Measurements from ENCODE around the gene PTCD1. TPM values are rescaled to one million over a fixed set of nuclear protein-coding genes. Genes with fewer than 3 reads are reported as not detected.

PTCD1 gene
- total RNA-seq, 1 experiment from 2014 or later = 11.1 TPM

DNA sequence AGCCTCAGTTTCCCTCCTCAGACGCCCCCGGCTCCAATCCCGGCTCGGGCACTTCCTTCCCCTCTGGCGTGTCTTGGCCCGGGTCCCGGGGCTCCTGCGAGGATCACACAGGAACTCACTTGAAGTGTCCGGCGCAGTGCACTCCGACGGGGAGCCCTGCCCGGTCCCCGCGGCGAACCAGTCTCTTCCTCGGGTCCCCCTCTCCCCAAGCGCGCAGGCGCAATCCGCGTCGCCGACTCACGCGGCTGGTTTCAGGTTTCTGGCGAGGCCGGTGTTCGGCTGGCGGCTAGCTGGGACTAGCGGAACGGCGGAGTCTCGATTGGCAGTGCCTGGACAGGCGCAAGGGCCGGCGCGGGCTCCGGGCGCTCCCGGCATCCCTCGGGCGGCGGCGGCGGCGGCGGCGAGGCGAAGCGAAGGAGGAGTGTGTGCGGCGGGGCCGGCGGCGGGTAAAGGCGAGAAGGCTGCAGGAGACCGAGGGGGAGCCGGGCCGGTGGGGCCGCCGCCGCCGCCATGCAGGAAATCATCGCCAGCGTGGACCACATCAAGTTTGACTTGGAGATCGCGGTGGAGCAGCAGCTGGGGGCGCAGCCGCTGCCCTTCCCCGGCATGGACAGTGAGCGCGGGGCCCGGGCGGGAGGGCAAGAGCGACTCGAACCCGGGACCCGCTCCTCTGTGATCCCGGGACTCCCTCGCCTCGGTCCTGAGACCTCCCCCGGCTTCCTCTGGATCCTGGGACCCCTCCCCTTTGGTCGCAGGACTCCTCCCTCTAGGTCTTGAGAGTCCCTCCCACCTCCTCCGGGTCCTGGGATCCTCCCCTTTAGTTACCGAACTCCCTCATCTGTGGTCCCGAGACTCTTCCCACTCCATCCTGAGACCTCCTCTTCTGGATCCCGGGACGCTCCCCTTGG lies at the start of gene PTCD1, which contains the start of gene CPSF4 (continued):
- TF ChIP-seq, protein P1, sequence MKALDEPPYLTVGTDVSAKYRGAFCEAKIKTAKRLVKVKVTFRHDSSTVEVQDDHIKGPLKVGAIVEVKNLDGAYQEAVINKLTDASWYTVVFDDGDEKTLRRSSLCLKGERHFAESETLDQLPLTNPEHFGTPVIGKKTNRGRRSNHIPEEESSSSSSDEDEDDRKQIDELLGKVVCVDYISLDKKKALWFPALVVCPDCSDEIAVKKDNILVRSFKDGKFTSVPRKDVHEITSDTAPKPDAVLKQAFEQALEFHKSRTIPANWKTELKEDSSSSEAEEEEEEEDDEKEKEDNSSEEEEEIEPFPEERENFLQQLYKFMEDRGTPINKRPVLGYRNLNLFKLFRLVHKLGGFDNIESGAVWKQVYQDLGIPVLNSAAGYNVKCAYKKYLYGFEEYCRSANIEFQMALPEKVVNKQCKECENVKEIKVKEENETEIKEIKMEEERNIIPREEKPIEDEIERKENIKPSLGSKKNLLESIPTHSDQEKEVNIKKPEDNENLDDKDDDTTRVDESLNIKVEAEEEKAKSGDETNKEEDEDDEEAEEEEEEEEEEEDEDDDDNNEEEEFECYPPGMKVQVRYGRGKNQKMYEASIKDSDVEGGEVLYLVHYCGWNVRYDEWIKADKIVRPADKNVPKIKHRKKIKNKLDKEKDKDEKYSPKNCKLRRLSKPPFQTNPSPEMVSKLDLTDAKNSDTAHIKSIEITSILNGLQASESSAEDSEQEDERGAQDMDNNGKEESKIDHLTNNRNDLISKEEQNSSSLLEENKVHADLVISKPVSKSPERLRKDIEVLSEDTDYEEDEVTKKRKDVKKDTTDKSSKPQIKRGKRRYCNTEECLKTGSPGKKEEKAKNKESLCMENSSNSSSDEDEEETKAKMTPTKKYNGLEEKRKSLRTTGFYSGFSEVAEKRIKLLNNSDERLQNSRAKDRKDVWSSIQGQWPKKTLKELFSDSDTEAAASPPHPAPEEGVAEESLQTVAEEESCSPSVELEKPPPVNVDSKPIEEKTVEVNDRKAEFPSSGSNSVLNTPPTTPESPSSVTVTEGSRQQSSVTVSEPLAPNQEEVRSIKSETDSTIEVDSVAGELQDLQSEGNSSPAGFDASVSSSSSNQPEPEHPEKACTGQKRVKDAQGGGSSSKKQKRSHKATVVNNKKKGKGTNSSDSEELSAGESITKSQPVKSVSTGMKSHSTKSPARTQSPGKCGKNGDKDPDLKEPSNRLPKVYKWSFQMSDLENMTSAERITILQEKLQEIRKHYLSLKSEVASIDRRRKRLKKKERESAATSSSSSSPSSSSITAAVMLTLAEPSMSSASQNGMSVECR (CRISPR knock-in tag; IDR thresholded peaks at IDR 0.05; ENCODE audit: borderline replicate concordance) = peak; percentile 83; the same call in 1 of the 2 replicates
- TF ChIP-seq, protein P2, sequence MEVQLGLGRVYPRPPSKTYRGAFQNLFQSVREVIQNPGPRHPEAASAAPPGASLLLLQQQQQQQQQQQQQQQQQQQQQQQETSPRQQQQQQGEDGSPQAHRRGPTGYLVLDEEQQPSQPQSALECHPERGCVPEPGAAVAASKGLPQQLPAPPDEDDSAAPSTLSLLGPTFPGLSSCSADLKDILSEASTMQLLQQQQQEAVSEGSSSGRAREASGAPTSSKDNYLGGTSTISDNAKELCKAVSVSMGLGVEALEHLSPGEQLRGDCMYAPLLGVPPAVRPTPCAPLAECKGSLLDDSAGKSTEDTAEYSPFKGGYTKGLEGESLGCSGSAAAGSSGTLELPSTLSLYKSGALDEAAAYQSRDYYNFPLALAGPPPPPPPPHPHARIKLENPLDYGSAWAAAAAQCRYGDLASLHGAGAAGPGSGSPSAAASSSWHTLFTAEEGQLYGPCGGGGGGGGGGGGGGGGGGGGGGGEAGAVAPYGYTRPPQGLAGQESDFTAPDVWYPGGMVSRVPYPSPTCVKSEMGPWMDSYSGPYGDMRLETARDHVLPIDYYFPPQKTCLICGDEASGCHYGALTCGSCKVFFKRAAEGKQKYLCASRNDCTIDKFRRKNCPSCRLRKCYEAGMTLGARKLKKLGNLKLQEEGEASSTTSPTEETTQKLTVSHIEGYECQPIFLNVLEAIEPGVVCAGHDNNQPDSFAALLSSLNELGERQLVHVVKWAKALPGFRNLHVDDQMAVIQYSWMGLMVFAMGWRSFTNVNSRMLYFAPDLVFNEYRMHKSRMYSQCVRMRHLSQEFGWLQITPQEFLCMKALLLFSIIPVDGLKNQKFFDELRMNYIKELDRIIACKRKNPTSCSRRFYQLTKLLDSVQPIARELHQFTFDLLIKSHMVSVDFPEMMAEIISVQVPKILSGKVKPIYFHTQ (CRISPR knock-in tag; IDR thresholded peaks at IDR 0.05) = no peak
- TF ChIP-seq ESRRA (CRISPR knock-in tag; IDR thresholded peaks at IDR 0.05; ENCODE audit: borderline replicate concordance) (no peak), CREM (CRISPR knock-in tag; IDR thresholded peaks at IDR 0.05) (peak; percentile 43; the same call in 1 of the 2 replicates), NFATC4 (CRISPR knock-in tag; IDR thresholded peaks at IDR 0.05) (no peak), ZNF423 (CRISPR knock-in tag; IDR thresholded peaks at IDR 0.05) (no peak), USF1 (CRISPR knock-in tag; IDR thresholded peaks at IDR 0.05) (no peak), SMAD3 (CRISPR knock-in tag; IDR thresholded peaks at IDR 0.05; ENCODE audit: borderline replicate concordance) (no peak), RELA (CRISPR knock-in tag; IDR thresholded peaks at IDR 0.05; ENCODE audit: borderline replicate concordance) (no peak)
- TF ChIP-seq, protein P3, sequence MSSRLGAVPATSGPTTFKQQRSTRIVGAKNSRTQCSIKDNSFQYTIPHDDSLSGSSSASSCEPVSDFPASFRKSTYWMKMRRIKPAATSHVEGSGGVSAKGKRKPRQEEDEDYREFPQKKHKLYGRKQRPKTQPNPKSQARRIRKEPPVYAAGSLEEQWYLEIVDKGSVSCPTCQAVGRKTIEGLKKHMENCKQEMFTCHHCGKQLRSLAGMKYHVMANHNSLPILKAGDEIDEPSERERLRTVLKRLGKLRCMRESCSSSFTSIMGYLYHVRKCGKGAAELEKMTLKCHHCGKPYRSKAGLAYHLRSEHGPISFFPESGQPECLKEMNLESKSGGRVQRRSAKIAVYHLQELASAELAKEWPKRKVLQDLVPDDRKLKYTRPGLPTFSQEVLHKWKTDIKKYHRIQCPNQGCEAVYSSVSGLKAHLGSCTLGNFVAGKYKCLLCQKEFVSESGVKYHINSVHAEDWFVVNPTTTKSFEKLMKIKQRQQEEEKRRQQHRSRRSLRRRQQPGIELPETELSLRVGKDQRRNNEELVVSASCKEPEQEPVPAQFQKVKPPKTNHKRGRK (CRISPR knock-in tag; IDR thresholded peaks at IDR 0.05; ENCODE audit: borderline replicate concordance) = no peak

- no peaks in the 10 kb centered on the region for H3K4me1 Mint-ChIP-seq
- H3K9me3 Mint-ChIP-seq = no peaks in the 10 kb centered on the region
- ChIA-PET CTCF (no interaction called here), POLR2A (no interaction called here)
- DNase-seq (ENCODE audit: low spot score) = no peak
- no peak overlapping the region for H3K4me3 Mint-ChIP-seq
- no peak for ATAC-seq
- H3K27me3 Mint-ChIP-seq (ENCODE audit: low read depth) = no peaks in the 10 kb centered on the region
- peak overlapping the region; percentile 61 for H3K27ac Mint-ChIP-seq
- peaks cover 24% of the 10 kb centered on the region for H3K36me3 Mint-ChIP-seq
- TF ChIP-seq ZSCAN18 (CRISPR knock-in tag; IDR thresholded peaks at IDR 0.05) (no peak), USF2 (CRISPR knock-in tag; IDR thresholded peaks at IDR 0.05) (no peak), CBFB (CRISPR knock-in tag; IDR thresholded peaks at IDR 0.05; ENCODE audit: low read depth) (no peak), ZNF263 (CRISPR knock-in tag; IDR thresholded peaks at IDR 0.05; ENCODE audit: low read depth) (no peak), ZNF138 (CRISPR knock-in tag; conservative IDR thresholded peaks at IDR 0.05) (no peak), TEAD4 (CRISPR knock-in tag; IDR thresholded peaks at IDR 0.05) (no peak)
- TF ChIP-seq, protein P2 (CRISPR knock-in tag; IDR thresholded peaks at IDR 0.05) = no peak
- TF ChIP-seq, protein P4, sequence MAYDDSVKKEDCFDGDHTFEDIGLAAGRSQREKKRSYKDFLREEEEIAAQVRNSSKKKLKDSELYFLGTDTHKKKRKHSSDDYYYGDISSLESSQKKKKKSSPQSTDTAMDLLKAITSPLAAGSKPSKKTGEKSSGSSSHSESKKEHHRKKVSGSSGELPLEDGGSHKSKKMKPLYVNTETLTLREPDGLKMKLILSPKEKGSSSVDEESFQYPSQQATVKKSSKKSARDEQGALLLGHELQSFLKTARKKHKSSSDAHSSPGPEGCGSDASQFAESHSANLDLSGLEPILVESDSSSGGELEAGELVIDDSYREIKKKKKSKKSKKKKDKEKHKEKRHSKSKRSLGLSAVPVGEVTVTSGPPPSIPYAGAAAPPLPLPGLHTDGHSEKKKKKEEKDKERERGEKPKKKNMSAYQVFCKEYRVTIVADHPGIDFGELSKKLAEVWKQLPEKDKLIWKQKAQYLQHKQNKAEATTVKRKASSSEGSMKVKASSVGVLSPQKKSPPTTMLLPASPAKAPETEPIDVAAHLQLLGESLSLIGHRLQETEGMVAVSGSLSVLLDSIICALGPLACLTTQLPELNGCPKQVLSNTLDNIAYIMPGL (CRISPR knock-in tag; IDR thresholded peaks at IDR 0.05) = no peak
Observed at GRCh38 chr7:99485094-99485493, 46.5 kb upstream of the PTCD1 start.

Measured in WTC11 (cell line).